Astrocyte of the cerebellum (primary cell): ENCODE results near the gene ALDOB.

Source experiments
- DNase-seq: peaks from one replicate; pipeline ENCODE4 v3.0.0-alpha.2; 2011; ENCODE audit warnings: low read depth
- H3K4me3 ChIP-seq: 2 replicates; pipeline ENCODE4 v1.5.1; 2011; ENCODE audit warnings: mild to moderate bottlenecking, low read depth, low read length, moderate library complexity
- in situ Hi-C: cut with HindIII; loops from 2 replicates; pipeline ENCODE4 v1.10.0; 2017; ENCODE audit warnings: low sequenced_read_pairs
- TF ChIP-seq, protein P1 (sequence below): IDR thresholded peaks from 2 replicates; pipeline ENCODE4 v1.5.1; 2012; ENCODE audit warnings: low read length, low read depth, moderate library complexity, mild to moderate bottlenecking; ENCODE audit errors: missing control alignments

ALDOB gene

DNA sequence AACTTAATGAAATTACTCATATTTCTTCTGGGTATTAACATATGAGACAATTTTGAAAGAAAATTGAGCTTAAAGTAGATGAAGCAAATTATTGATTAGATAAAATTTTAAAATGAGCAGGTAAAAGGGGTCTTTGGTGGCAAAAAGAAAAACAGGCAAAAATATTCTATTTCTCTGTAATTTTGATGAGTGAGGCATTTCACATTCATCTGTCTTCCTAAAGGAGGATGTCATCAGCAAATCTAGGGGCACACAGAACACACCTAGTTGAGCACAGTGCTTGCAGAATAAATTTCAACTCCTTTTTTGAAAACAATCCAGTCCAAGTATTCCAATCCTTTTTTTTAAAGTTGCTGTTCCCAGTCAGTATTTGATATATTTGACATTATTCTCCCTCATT, 20.7 kb downstream of the ALDOB start:
- in situ Hi-C loops = no loop called here
- TF ChIP-seq, protein P1, sequence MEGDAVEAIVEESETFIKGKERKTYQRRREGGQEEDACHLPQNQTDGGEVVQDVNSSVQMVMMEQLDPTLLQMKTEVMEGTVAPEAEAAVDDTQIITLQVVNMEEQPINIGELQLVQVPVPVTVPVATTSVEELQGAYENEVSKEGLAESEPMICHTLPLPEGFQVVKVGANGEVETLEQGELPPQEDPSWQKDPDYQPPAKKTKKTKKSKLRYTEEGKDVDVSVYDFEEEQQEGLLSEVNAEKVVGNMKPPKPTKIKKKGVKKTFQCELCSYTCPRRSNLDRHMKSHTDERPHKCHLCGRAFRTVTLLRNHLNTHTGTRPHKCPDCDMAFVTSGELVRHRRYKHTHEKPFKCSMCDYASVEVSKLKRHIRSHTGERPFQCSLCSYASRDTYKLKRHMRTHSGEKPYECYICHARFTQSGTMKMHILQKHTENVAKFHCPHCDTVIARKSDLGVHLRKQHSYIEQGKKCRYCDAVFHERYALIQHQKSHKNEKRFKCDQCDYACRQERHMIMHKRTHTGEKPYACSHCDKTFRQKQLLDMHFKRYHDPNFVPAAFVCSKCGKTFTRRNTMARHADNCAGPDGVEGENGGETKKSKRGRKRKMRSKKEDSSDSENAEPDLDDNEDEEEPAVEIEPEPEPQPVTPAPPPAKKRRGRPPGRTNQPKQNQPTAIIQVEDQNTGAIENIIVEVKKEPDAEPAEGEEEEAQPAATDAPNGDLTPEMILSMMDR = no peak
- DNase-seq = no peak
- no peak overlapping the region for H3K4me3 ChIP-seq

DNA sequence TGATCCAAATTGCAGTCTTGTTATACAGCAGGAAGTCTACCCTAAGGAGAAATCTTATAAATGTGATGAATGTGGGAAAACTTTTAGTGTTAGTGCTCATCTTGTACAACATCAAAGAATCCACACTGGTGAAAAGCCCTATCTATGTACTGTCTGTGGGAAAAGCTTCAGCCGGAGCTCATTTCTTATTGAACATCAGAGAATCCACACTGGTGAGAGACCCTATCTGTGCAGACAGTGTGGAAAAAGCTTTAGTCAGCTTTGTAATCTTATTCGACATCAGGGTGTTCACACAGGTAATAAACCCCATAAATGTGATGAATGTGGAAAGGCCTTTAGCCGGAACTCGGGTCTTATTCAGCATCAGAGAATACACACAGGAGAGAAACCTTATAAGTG, 26.5 kb downstream of the ALDOB start:
- TF ChIP-seq, protein P1 = no peak
- no peak overlapping the region for H3K4me3 ChIP-seq
- no peak for DNase-seq
- in situ Hi-C loops = no loop called here

DNA sequence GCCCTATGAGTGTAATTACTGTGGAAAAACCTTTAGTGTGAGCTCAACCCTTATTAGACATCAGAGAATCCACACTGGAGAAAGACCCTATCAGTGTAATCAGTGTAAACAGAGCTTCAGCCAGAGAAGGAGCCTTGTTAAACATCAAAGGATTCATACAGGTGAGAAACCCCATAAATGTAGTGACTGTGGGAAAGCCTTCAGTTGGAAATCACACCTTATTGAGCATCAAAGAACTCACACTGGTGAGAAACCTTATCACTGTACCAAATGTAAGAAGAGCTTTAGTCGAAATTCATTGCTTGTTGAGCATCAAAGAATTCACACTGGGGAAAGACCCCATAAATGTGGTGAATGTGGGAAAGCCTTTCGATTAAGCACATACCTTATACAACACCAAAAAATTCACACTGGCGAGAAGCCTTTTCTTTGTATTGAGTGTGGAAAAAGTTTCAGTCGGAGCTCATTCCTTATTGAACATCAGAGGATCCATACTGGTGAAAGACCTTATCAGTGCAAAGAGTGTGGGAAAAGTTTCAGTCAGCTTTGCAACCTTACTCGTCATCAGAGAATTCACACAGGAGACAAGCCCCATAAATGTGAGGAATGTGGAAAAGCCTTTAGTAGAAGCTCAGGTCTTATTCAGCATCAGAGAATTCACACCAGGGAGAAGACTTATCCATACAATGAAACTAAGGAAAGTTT, 27.0 kb downstream of the ALDOB start:
- TF ChIP-seq, protein P1 = no peak
- in situ Hi-C loops = no loop called here
- DNase-seq = no peak
- no peak overlapping the region for H3K4me3 ChIP-seq

DNA sequence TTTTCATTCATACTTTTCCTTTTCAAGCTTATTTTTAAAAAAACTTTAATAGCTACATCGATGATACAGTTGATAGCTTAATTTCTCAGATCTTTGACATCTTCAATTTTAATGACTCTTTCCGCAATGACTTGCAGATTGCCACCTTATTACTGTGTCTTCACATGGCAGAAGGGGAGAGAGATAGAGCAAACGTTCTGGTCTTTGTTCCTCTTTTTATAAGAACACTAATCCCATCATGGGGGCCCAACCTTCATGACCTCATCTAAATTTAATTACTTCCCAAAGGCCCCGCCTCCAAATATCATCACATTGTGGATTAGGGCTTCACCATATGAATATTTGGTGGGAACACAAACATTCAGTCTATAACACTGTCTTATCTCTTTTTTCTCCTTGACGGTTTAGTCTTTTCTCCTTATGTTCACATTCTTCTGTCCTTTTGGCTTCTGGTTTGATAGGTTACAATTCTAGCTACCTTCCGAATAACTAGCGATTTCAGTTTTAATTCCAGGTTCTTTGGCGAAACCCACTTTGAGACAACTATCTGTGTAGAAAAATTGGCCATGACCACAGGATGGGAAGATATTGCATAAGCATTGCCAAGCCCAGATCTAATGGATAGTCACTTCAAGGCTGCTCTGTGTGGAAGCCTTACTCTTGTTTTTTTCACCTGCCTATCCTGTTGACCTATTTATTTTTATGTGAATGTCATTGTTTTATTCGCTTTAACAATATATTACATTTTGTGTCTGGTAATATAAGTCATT, 31.9 kb downstream of the ALDOB start:
- no peak overlapping the region for H3K4me3 ChIP-seq
- TF ChIP-seq, protein P1 = no peak
- no peak for DNase-seq
- in situ Hi-C loops = no loop called here

DNA sequence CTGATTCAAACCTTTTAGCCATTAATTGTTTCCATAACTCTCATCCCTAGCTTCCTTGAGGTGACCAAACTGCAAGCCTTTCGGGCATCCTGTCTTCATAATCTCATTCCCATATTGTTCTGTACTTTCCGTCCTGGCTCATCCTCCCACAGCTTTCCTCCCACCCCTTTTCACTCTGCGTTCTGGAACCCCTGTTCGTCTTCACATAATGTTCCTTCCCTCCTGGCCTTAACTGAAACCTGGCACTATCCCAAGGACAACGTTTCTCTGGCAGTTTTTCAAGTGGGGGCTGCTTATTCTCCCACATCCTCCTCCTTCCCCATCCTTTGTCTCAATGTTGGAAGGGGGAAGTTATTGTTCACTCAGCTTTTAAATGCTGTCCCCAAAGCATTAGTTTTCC, 35.5 kb downstream of the ALDOB start:
- in situ Hi-C loops = no loop called here
- H3K4me3 ChIP-seq = peak overlapping the region; percentile 70

DNA sequence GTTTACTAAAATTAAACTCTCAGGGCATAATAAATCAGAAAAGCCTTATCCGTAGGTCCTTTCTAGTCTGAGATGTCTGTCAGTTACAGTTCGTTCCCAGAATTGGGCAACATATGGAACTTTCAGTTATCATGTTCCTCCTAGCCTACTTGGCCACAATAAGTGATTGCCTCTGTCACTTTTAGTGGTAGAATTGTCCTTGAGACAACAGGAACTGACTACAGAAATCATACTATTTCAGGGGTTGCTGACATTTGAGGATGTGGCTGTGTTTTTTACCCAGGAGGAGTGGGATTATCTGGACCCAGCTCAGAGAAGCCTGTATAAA, 36.0 kb downstream of the ALDOB start:
- in situ Hi-C loops = no loop called here
- DNase-seq = no peak
- TF ChIP-seq, protein P1 = no peak

More for the DNA sequence above, 35.5 kb downstream of the ALDOB start:
- TF ChIP-seq, protein P1 = no peak
- no peak for DNase-seq

More for the DNA sequence above, 36.0 kb downstream of the ALDOB start:
- peak overlapping the region; percentile 70 for H3K4me3 ChIP-seq
